GM12874 (cell line): Measurements from ENCODE around the gene CFL2.

Source experiments
- TF ChIP-seq, protein P1 (sequence below): IDR thresholded peaks from 2 replicates; pipeline ENCODE4 v1.5.1; 2011; ENCODE audit warnings: low read depth, mild to moderate bottlenecking, control low read depth, low read length, moderate library complexity; ENCODE audit not compliant: insufficient read depth

CFL2 gene

DNA sequence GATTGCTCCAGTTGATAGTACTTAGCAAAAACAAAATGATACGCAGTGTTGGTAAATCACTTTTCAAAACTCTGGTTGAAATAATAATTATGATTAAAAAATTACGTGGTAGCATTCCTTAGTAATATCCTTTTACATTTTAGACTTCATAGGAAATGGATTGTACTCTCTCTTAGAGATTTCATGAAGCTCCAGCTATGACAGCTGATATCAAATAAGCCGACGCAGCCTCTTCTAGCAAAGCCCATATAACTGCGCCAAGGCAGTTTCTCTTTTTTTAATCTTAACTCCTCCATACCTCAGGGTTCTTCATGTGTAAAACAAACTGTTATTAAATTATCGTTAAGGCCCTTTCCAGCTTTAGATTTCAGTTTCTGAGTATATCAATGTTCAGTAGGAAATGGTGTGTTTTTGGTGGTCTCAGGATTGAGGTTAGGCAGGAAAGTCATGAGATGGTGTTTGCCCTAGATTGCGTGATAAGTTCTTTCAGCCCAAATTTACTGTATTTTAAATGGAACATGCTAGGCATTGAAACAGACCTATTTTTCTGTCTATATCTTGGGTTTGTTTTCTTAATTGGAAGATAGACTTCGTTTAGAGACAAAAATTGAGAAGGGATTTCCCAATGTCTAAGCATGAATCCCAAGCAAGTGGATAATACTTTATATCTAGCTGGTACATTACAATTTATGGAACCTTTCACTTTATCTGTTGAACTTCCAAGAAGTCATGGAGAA lies 902 bp upstream of the CFL2 start:
- TF ChIP-seq, protein P1, sequence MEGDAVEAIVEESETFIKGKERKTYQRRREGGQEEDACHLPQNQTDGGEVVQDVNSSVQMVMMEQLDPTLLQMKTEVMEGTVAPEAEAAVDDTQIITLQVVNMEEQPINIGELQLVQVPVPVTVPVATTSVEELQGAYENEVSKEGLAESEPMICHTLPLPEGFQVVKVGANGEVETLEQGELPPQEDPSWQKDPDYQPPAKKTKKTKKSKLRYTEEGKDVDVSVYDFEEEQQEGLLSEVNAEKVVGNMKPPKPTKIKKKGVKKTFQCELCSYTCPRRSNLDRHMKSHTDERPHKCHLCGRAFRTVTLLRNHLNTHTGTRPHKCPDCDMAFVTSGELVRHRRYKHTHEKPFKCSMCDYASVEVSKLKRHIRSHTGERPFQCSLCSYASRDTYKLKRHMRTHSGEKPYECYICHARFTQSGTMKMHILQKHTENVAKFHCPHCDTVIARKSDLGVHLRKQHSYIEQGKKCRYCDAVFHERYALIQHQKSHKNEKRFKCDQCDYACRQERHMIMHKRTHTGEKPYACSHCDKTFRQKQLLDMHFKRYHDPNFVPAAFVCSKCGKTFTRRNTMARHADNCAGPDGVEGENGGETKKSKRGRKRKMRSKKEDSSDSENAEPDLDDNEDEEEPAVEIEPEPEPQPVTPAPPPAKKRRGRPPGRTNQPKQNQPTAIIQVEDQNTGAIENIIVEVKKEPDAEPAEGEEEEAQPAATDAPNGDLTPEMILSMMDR, result no peak

DNA sequence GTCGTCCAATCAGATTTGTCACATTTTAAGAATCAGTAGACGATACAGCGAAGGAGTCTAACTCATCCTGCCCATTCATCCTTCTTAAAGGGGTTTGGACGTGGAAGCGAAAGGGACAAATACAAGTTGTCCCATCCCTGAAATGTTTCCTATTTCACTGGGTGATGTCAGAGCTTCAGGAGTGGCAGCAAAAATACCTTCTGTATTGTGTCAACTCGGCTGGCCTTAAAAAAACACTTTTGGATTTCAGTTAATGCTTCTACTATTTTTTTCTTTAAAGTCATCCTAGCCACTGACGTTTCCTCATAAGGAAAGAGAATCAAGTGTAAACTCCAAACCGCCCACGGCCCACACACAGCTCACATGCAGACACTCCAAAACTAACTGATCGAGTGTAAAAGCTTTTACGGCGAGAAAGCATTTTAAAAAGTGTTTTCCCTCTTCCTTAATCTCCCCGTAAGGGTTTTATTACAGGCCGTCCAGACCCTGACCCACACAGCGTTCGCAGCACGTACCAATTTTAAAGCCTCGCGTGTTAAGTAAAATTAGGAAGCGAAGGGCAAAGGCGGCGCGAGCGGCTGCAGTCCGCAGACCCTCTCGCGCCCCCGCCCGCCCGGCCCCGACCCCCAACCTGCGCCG lies 593 bp downstream of the CFL2 start:
- TF ChIP-seq, protein P1, result no peak

GRCh38 chr14:34713122-34713680 lies 1.2 kb downstream of the CFL2 start:
- TF ChIP-seq, protein P1, result no peak

GRCh38 chr14:34711796-34712712 lies 2.3 kb downstream of the CFL2 start:
- TF ChIP-seq, protein P1, result no peak

DNA sequence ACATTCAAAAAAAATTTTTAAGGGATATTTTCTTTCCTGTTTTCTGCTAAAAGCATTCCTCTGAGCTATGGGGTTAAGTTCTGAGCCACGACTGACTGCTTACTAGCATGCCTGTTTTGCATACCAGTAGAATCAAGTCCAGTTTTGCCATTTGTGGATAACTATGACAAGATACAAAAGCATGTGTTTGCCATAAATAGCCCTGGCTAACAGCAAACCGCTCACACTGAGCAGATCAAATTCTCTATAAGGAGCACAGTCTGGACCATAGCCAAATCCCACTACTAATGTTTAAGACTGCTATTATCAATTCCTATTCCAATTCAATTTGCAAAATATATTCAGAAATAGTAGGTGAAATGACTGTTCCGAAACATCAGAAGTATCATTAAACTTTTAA lies 3.2 kb downstream of the CFL2 start:
- TF ChIP-seq, protein P1, result no peak

DNA sequence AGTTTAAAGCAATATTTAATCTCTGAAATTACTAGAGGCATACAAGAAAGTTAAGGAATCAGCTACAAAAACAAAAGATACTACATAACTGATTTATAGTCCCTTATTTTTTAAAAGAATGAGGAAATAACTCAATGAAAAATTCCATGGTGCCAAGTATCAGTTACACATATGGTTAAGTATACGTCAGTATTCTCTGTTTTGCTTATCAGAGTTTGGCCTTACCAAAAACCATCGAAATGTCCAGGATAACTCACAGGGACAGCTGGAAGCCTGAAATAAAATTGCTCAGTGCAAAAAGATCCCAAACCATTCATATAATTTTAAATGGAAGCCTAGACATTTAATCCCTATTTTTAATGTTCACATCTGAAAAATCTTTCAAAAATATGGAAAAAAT lies 3.6 kb downstream of the CFL2 start:
- TF ChIP-seq, protein P1, result no peak

DNA sequence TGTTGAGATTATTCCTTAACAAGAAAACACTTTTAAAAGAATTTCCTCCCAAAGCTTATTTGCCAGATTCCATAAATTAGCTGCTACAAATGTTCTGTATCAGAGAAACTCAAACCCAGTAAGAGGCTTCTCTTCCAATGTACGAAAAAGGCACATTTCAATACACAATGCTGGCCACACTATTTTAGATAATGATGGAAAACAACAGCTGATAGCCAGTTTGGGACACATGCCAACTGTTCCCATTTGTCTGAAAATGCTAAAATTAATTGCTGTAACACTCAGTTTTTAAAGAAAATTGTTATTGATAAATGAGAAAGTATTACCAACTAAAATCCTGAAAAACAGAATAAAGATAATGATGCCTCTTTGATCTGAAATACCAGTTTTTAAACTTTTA lies 4.4 kb downstream of the CFL2 start:
- TF ChIP-seq, protein P1, result no peak
